PC-3 (cell line): ENCODE results near the gene B4GALT5. TPM values are rescaled to one million over a fixed set of nuclear protein-coding genes. Genes with fewer than 3 reads are reported as not detected.
A peak's percentile ranks its signal among the peaks of the same experiment; 100 is the strongest.

Experiments used
- ATAC-seq: fragments of 200-7000 bp; cut with Tn5 transposase; 2 replicates; pipeline ENCODE4 v1.9.1; 2020; ENCODE audit warnings: mild to moderate bottlenecking, moderate library complexity
- BruUV-seq: library from RNA; stranded (reverse); fragments of 400-500 nt; replicated peaks from 2 replicates; lab custom pipeline; 2021; lab: Mats Ljungman, UMichigan
- CTCF ChIA-PET: fragments of 300-600 bp; sonication (Branson Sonifier 250); formaldehyde crosslinking; loops from one replicate; lab custom pipeline; 2022; ENCODE audit warnings: antibody characterized with exemption; lab: Charles Lee
- POLR2A ChIA-PET: fragments of 300-600 bp; sonication (Branson Sonifier 250); formaldehyde crosslinking; loops from one replicate; lab custom pipeline; 2022; ENCODE audit warnings: antibody characterized with exemption; ENCODE audit not compliant: unreplicated experiment; lab: Charles Lee
- DNase-seq: peaks from one replicate; pipeline ENCODE4 v3.0.0-alpha.2; 2015
- H2AFZ ChIP-seq: fragments of 300-600 bp; sonication (generic); 2 replicates; pipeline ENCODE4 v1.6.0; 2016; ENCODE audit warnings: antibody characterized with exemption, low read length
- H3F3A ChIP-seq: fragments of 300-600 bp; sonication (generic); one replicate; pipeline ENCODE4 v1.6.0; 2017; ENCODE audit warnings: antibody characterized with exemption, low read length, control low read depth, mild to moderate bottlenecking; ENCODE audit not compliant: unreplicated experiment
- H3K27ac ChIP-seq: fragments of 300-600 bp; sonication (generic); 2 replicates; pipeline ENCODE4 v1.5.1; 2016; ENCODE audit warnings: mild to moderate bottlenecking, low read length
- H3K27me3 ChIP-seq: fragments of 300-600 bp; sonication (generic); 2 replicates; pipeline ENCODE4 v1.6.1; 2016; ENCODE audit warnings: low read length, mixed read lengths
- H3K36me3 ChIP-seq: fragments of 300-600 bp; sonication (generic); 2 replicates; pipeline ENCODE4 v1.6.1; 2016; ENCODE audit warnings: low read depth, mixed run types, low read length, mixed read lengths
- H3K4me1 ChIP-seq: fragments of 300-600 bp; sonication (generic); 2 replicates; pipeline ENCODE4 v1.5.1; 2016; ENCODE audit warnings: low read length; ENCODE audit not compliant: insufficient read depth
- H3K4me2 ChIP-seq: fragments of 300-600 bp; sonication (generic); 2 replicates; pipeline ENCODE4 v1.6.0; 2016; ENCODE audit warnings: low read length
- H3K4me3 ChIP-seq: fragments of 300-600 bp; sonication (generic); 2 replicates; pipeline ENCODE4 v1.5.1; 2016; ENCODE audit warnings: mild to moderate bottlenecking, low read length, mixed read lengths
- H3K79me2 ChIP-seq: fragments of 300-600 bp; sonication (generic); 2 replicates; pipeline ENCODE4 v1.6.1; 2017; ENCODE audit warnings: low read length, mixed read lengths
- H3K9ac ChIP-seq: fragments of 300-600 bp; sonication (generic); 2 replicates; pipeline ENCODE4 v1.6.0; 2016; ENCODE audit warnings: mild to moderate bottlenecking, low read length
- H3K9me2 ChIP-seq: fragments of 300-600 bp; sonication (generic); replicated peaks from 2 replicates; pipeline ENCODE4 v1.6.1; 2016; ENCODE audit warnings: mixed run types, low read length, mixed read lengths
- H3K9me3 ChIP-seq: fragments of 300-600 bp; sonication (generic); 2 replicates; pipeline ENCODE4 v1.6.1; 2016; ENCODE audit warnings: low read length, mixed read lengths
- H4K20me1 ChIP-seq: fragments of 300-600 bp; sonication (generic); 2 replicates; pipeline ENCODE4 v1.6.1; 2016; ENCODE audit warnings: low read length, mixed read lengths
- EZH2 ChIP-seq: fragments of 300-600 bp; sonication (generic); IDR thresholded peaks from one replicate; pipeline ENCODE4 v1.6.1; 2017; ENCODE audit warnings: antibody characterized with exemption, mild to moderate bottlenecking, low read length; ENCODE audit not compliant: unreplicated experiment
- EZH2phosphoT487 ChIP-seq: fragments of 300-600 bp; sonication (generic); IDR thresholded peaks from 2 replicates; pipeline ENCODE4 v1.6.1; 2018; ENCODE audit warnings: mild to moderate bottlenecking, antibody characterized with exemption, low read length, borderline replicate concordance
- intact Hi-C: fragments of 100-400 bp; cut with micrococcal nuclease; formaldehyde crosslinking; loops from 2 replicates; pipeline ENCODE4 v1.9.0; 2023
- total RNA-seq: library from RNA; depleted of rRNA; stranded (reverse); fragments of >200 nt; gene quantifications from 2 replicates; pipeline ENCODE4 v1.2.3, GENCODE V29; 2014
- TF ChIP-seq, protein P1 (sequence below): fragments of 300-600 bp; sonication (generic); conservative IDR thresholded peaks from 2 replicates; pipeline ENCODE4 v1.5.1; 2017; ENCODE audit warnings: antibody characterized with exemption, low read depth, mild to moderate bottlenecking, low read length

B4GALT5 gene
- total RNA-seq, 1 experiment from 2014 or later: 18.1 TPM

DNA sequence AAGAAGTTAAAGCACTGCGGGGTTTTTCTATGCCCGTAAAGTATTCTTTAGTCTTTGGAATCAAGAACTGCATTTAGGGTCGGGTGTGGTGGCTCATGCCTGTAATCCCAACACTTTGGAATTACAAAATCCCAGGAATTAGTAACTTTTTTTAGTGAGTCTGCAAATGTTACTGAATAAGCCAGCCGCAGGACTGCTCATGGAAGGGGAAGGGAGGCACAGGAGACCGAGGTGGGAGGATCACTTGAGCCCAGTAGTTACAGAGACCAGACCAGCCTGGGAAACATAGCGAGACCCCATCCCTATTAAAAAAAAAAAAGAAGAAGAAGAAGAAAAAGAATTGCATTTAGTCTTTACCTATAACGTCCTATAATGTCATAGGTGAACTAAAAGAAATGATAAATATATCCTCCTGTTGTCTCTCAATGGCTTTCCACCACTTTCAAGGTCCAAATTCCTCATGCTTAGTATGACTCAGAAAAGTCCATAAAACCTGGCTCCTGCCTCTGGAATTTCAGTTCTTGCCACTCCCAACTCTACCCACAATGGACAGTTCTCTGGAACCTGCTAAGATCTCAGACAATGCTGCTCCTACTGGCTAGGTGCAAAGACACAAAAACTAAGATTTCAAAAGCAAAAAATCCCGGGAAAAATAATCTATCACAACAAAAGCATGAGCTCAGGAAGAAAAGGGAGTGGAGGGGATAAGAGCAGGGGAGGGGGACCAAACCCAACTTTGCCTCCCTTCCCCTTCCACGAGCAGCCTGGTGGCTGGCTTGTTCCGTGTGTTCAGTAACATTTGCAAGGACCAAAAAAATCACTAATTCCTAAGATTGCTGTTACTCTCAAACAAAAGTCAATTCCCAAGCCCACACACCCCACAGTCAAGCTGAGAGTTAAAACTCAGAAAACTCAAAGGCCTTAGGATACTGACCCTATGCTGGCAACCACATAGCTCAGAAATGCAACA, 39.0 kb downstream of the B4GALT5 start:
- H3K36me3 ChIP-seq: no peaks in the 10 kb centered on the region
- H3K27me3 ChIP-seq: no peaks in the 10 kb centered on the region
- peaks cover 89% of the 10 kb centered on the region for H3K79me2 ChIP-seq
- no peaks in the 10 kb centered on the region for H3K9me3 ChIP-seq
- peak overlapping the region; percentile 79 for H3K4me2 ChIP-seq
- no peak overlapping the region for H2AFZ ChIP-seq
- peak; percentile 84 for ATAC-seq
- peak overlapping the region; percentile 69 for H3K9ac ChIP-seq
- H3K27ac ChIP-seq: peak overlapping the region; percentile 91
- POLR2A ChIA-PET: interaction anchor here (0.7 kb wide), 1 partner anchor 43 kb away, joined by 4 read pairs; no protein-coding TSS in a partner anchor
- peak; percentile 98 for DNase-seq
- H3F3A ChIP-seq: peaks cover 21% of the 10 kb centered on the region
- CTCF ChIA-PET: interaction anchor here (0.6 to 1.5 kb wide), 3 partner anchors 10 to 65 kb away, joined by 3 to 6 read pairs (median 5); no protein-coding TSS in a partner anchor
- H3K9me2 ChIP-seq: no peaks in the 10 kb centered on the region
- intact Hi-C loops: loop anchor here (1.0 to 5.0 kb wide), 5 partner anchors 18 to 148 kb away; partner anchors contain the start of gene B4GALT5
- H3K4me1 ChIP-seq: peaks cover 60% of the 10 kb centered on the region
- TSS peak; percentile 65 for BruUV-seq
- TF ChIP-seq, protein P1, sequence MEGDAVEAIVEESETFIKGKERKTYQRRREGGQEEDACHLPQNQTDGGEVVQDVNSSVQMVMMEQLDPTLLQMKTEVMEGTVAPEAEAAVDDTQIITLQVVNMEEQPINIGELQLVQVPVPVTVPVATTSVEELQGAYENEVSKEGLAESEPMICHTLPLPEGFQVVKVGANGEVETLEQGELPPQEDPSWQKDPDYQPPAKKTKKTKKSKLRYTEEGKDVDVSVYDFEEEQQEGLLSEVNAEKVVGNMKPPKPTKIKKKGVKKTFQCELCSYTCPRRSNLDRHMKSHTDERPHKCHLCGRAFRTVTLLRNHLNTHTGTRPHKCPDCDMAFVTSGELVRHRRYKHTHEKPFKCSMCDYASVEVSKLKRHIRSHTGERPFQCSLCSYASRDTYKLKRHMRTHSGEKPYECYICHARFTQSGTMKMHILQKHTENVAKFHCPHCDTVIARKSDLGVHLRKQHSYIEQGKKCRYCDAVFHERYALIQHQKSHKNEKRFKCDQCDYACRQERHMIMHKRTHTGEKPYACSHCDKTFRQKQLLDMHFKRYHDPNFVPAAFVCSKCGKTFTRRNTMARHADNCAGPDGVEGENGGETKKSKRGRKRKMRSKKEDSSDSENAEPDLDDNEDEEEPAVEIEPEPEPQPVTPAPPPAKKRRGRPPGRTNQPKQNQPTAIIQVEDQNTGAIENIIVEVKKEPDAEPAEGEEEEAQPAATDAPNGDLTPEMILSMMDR: peak; percentile 61
- no peak for TF ChIP-seq EZH2
- H3K4me3 ChIP-seq: peak overlapping the region; percentile 52
- H4K20me1 ChIP-seq: no peaks in the 10 kb centered on the region

DNA sequence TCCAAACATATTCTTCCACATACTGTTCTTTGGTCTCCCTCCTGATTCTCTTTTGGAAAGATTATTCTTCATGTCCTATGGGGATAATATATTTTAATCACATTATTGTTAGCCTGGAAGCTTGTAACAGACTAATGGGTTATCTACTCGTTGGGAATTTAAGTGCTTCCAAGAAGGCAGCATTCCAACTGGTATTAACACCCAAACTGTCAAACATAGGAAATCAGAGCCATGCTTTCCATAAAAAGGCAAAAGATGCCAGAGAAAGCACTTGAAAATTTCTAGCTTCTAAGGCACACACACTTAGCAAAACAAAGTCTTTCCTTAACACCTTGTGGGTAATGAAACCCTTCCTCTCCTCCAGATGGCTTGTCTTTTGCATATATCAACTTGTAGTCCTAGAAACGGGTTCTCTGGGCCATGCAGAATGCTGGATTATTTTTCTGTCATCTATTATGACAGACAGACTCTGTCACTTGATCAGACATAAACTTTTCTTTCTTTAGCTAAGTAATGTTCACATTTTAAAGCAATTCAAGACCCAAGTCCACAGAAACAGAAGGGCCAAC, 41.5 kb downstream of the B4GALT5 start:
- Histone ChIP-seq H3K4me1 (peaks cover 38% of the 10 kb centered on the region), H3K9me2 (no peaks in the 10 kb centered on the region), H3K4me2 (no peak overlapping the region), H3K27ac (no peak overlapping the region), H2AFZ (no peak overlapping the region), H3K36me3 (no peaks in the 10 kb centered on the region), H3K4me3 (no peak overlapping the region), H4K20me1 (no peaks in the 10 kb centered on the region), H3K9me3 (no peaks in the 10 kb centered on the region), H3K79me2 (peaks cover 88% of the 10 kb centered on the region), H3F3A (peaks cover 21% of the 10 kb centered on the region), H3K27me3 (no peaks in the 10 kb centered on the region), H3K9ac (no peak overlapping the region)
- DNase-seq (no peak), ATAC-seq (no peak)
- TF ChIP-seq, protein P1: no peak
- TF ChIP-seq EZH2phosphoT487 (no peak), EZH2 (no peak)
- intact Hi-C loops: no loop called here
- ChIA-PET POLR2A (no interaction called here), CTCF (no interaction called here)
- BruUV-seq: no TSS peak
